ENCODE results near the gene ZNF469.

- TF ChIP-seq EZH2 (IDR thresholded peaks at IDR 0.05; ENCODE audit: borderline replicate concordance, low read depth, low read length, severe bottlenecking) (no peak), CTCF (IDR thresholded peaks at IDR 0.05; ENCODE audit: borderline replicate concordance, extremely low read depth, low read length, poor library complexity, severe bottlenecking) (no peak)
Measured at GRCh38 chr16:88355389-88356123, 27.2 kb upstream of the ZNF469 start.
